Hepatocyte (in vitro differentiated cells): ENCODE data around the gene NKX2-2. TPM values are rescaled to one million over a fixed set of nuclear protein-coding genes. Genes with fewer than 3 reads are reported as not detected.

ENCODE experiments used
- DNase-seq: peaks from one replicate; pipeline ENCODE4 v3.0.0-alpha.2; 2016; ENCODE audit warnings: low spot score
- H2AFZ ChIP-seq: fragments of 200-600 bp; sonication (generic); 2 replicates; pipeline ENCODE4 v1.6.0; 2016; ENCODE audit warnings: antibody characterized with exemption, mild to moderate bottlenecking
- H3K27ac ChIP-seq: fragments of 200-600 bp; sonication (generic); 2 replicates; pipeline ENCODE4 v1.5.1; 2016; ENCODE audit warnings: mild to moderate bottlenecking
- H3K27me3 ChIP-seq: fragments of 200-600 bp; sonication (generic); 2 replicates; pipeline ENCODE4 v1.6.1; 2016
- H3K36me3 ChIP-seq: fragments of 200-600 bp; sonication (generic); replicated peaks from 2 replicates; pipeline ENCODE4 v1.5.1; 2016; ENCODE audit warnings: low read depth; ENCODE audit not compliant: insufficient read depth
- H3K4me1 ChIP-seq: fragments of 200-600 bp; sonication (generic); 2 replicates; pipeline ENCODE4 v1.5.1; 2016; ENCODE audit warnings: mild to moderate bottlenecking, moderate library complexity; ENCODE audit not compliant: insufficient read depth
- H3K4me2 ChIP-seq: fragments of 200-600 bp; sonication (generic); 2 replicates; pipeline ENCODE4 v1.6.0; 2016
- H3K4me3 ChIP-seq: fragments of 200-600 bp; sonication (generic); 2 replicates; pipeline ENCODE4 v1.5.1; 2016; ENCODE audit warnings: mild to moderate bottlenecking
- H3K79me2 ChIP-seq: fragments of 200-600 bp; sonication (generic); 2 replicates; pipeline ENCODE4 v1.6.0; 2017; ENCODE audit warnings: mild to moderate bottlenecking
- H3K9me2 ChIP-seq: fragments of 200-600 bp; sonication (generic); replicated peaks from 2 replicates; pipeline ENCODE4 v1.6.0; 2017; ENCODE audit warnings: mild to moderate bottlenecking; ENCODE audit not compliant: insufficient read depth
- H3K9me3 ChIP-seq: fragments of 200-600 bp; sonication (generic); 2 replicates; pipeline ENCODE4 v1.5.1; 2016; ENCODE audit warnings: low read depth, mild to moderate bottlenecking
- H4K20me1 ChIP-seq: fragments of 200-600 bp; sonication (generic); 2 replicates; pipeline ENCODE4 v1.6.0; 2016; ENCODE audit warnings: mild to moderate bottlenecking; ENCODE audit not compliant: insufficient read depth, poor library complexity, severe bottlenecking
- CTCF ChIP-seq: fragments of 200-600 bp; sonication (generic); IDR thresholded peaks from 2 replicates; pipeline ENCODE4 v1.5.1; 2016; ENCODE audit warnings: antibody characterized with exemption, mild to moderate bottlenecking; ENCODE audit not compliant: poor library complexity
- EZH2 ChIP-seq: fragments of 200-600 bp; sonication (generic); IDR thresholded peaks from 2 replicates; pipeline ENCODE4 v1.6.1; 2016; ENCODE audit warnings: antibody characterized with exemption, mild to moderate bottlenecking, borderline replicate concordance
- EZH2phosphoT487 ChIP-seq: fragments of 200-600 bp; sonication (generic); IDR thresholded peaks from one replicate; pipeline ENCODE4 v1.6.1; 2018; ENCODE audit warnings: antibody characterized with exemption, mild to moderate bottlenecking, low read depth, moderate library complexity; ENCODE audit not compliant: unreplicated experiment, severe bottlenecking
- WGBS: methylation state at CpG from one replicate; pipeline ENCODE4 v1.1.6; 2016; ENCODE audit warnings: low lambda C conversion rate; ENCODE audit errors: missing lambda C conversion rate; 5-methylcytosine and 5-hydroxymethylcytosine counted together
- polyA plus RNA-seq: library from polyadenylated mRNA; unstranded; fragments of >200 nt; fragmentation: Nextera tagmentation; extraction: Ambion mirVana; gene quantifications from 2 replicates; pipeline ENCODE4 v1.2.1, GENCODE V29; 2016
- total RNA-seq: library from RNA; depleted of rRNA; stranded (reverse); fragments of >200 nt; gene quantifications from 2 replicates; pipeline ENCODE4 v1.2.3, GENCODE V29; 2014

Gene NKX2-2
- total and polyA plus RNA-seq, 2 experiments from 2014 or later, result 0.33 TPM; not detected in 1

GRCh38 chr20:21554985-21555384 lies 41.1 kb upstream of the NKX2-2 start:
- H3K9me3 ChIP-seq, result no peaks in the 10 kb centered on the region
- TF ChIP-seq EZH2phosphoT487, result no peak
- no peak for TF ChIP-seq CTCF
- no peak for TF ChIP-seq EZH2
- H3K4me3 ChIP-seq, result no peak overlapping the region
- H3K9me2 ChIP-seq, result no peaks in the 10 kb centered on the region
- 76% methylated on average over 7 of the region's 7 CpGs for WGBS
- H4K20me1 ChIP-seq, result no peaks in the 10 kb centered on the region
- peaks cover 15% of the 10 kb centered on the region for H3K27me3 ChIP-seq
- no peak for DNase-seq
- no peaks in the 10 kb centered on the region for H3K36me3 ChIP-seq
- no peak overlapping the region for H3K4me2 ChIP-seq
- H2AFZ ChIP-seq, result no peak overlapping the region
- H3K79me2 ChIP-seq, result no peaks in the 10 kb centered on the region
- no peaks in the 10 kb centered on the region for H3K4me1 ChIP-seq
- H3K27ac ChIP-seq, result no peak overlapping the region

- Histone ChIP-seq H2AFZ (no peak overlapping the region), H3K4me3 (no peak overlapping the region), H3K4me1 (no peaks in the 10 kb centered on the region), H3K27me3 (peaks cover 15% of the 10 kb centered on the region), H3K9me3 (no peaks in the 10 kb centered on the region), H3K9me2 (no peaks in the 10 kb centered on the region), H3K79me2 (no peaks in the 10 kb centered on the region), H3K36me3 (no peaks in the 10 kb centered on the region), H3K27ac (no peak overlapping the region), H4K20me1 (no peaks in the 10 kb centered on the region), H3K4me2 (no peak overlapping the region)
- TF ChIP-seq EZH2 (no peak), CTCF (no peak), EZH2phosphoT487 (no peak)
- DNase-seq, result no peak
- 77% methylated on average over 10 of the region's 10 CpGs for WGBS
These were observed 40.6 kb upstream of the NKX2-2 start for GRCh38 chr20:21554376-21554890.

- WGBS, result 91% methylated on average over 5 of the region's 5 CpGs
- H3K4me1 ChIP-seq, result no peaks in the 10 kb centered on the region
- H3K4me2 ChIP-seq, result no peak overlapping the region
- no peaks in the 10 kb centered on the region for H3K79me2 ChIP-seq
- DNase-seq, result no peak
- H3K27ac ChIP-seq, result no peak overlapping the region
- H3K27me3 ChIP-seq, result peaks cover 15% of the 10 kb centered on the region
- no peaks in the 10 kb centered on the region for H3K9me3 ChIP-seq
- no peak for TF ChIP-seq EZH2
- no peak for TF ChIP-seq EZH2phosphoT487
- no peak for TF ChIP-seq CTCF
- no peaks in the 10 kb centered on the region for H3K9me2 ChIP-seq
- no peak overlapping the region for H2AFZ ChIP-seq
- H3K4me3 ChIP-seq, result no peak overlapping the region
- no peaks in the 10 kb centered on the region for H4K20me1 ChIP-seq
- H3K36me3 ChIP-seq, result no peaks in the 10 kb centered on the region
These were observed 36.7 kb upstream of the NKX2-2 start for GRCh38 chr20:21550587-21550986.
